Hepatocyte (in vitro differentiated cells): ENCODE data around the gene PRSS22. TPM values are rescaled to one million over a fixed set of nuclear protein-coding genes. Genes with fewer than 3 reads are reported as not detected.

Experiments
- DNase-seq: peaks from one replicate; pipeline ENCODE4 v3.0.0-alpha.2; 2016; ENCODE audit warnings: low spot score
- H2AFZ ChIP-seq: fragments of 200-600 bp; sonication (generic); 2 replicates; pipeline ENCODE4 v1.6.0; 2016; ENCODE audit warnings: antibody characterized with exemption, mild to moderate bottlenecking
- H3K27ac ChIP-seq: fragments of 200-600 bp; sonication (generic); 2 replicates; pipeline ENCODE4 v1.5.1; 2016; ENCODE audit warnings: mild to moderate bottlenecking
- H3K27me3 ChIP-seq: fragments of 200-600 bp; sonication (generic); 2 replicates; pipeline ENCODE4 v1.6.1; 2016
- H3K36me3 ChIP-seq: fragments of 200-600 bp; sonication (generic); replicated peaks from 2 replicates; pipeline ENCODE4 v1.5.1; 2016; ENCODE audit warnings: low read depth; ENCODE audit not compliant: insufficient read depth
- H3K4me1 ChIP-seq: fragments of 200-600 bp; sonication (generic); 2 replicates; pipeline ENCODE4 v1.5.1; 2016; ENCODE audit warnings: mild to moderate bottlenecking, moderate library complexity; ENCODE audit not compliant: insufficient read depth
- H3K4me2 ChIP-seq: fragments of 200-600 bp; sonication (generic); 2 replicates; pipeline ENCODE4 v1.6.0; 2016
- H3K4me3 ChIP-seq: fragments of 200-600 bp; sonication (generic); 2 replicates; pipeline ENCODE4 v1.5.1; 2016; ENCODE audit warnings: mild to moderate bottlenecking
- H3K79me2 ChIP-seq: fragments of 200-600 bp; sonication (generic); 2 replicates; pipeline ENCODE4 v1.6.0; 2017; ENCODE audit warnings: mild to moderate bottlenecking
- H3K9me2 ChIP-seq: fragments of 200-600 bp; sonication (generic); replicated peaks from 2 replicates; pipeline ENCODE4 v1.6.0; 2017; ENCODE audit warnings: mild to moderate bottlenecking; ENCODE audit not compliant: insufficient read depth
- H3K9me3 ChIP-seq: fragments of 200-600 bp; sonication (generic); 2 replicates; pipeline ENCODE4 v1.5.1; 2016; ENCODE audit warnings: low read depth, mild to moderate bottlenecking
- H4K20me1 ChIP-seq: fragments of 200-600 bp; sonication (generic); 2 replicates; pipeline ENCODE4 v1.6.0; 2016; ENCODE audit warnings: mild to moderate bottlenecking; ENCODE audit not compliant: insufficient read depth, poor library complexity, severe bottlenecking
- EZH2 ChIP-seq: fragments of 200-600 bp; sonication (generic); IDR thresholded peaks from 2 replicates; pipeline ENCODE4 v1.6.1; 2016; ENCODE audit warnings: antibody characterized with exemption, mild to moderate bottlenecking, borderline replicate concordance
- EZH2phosphoT487 ChIP-seq: fragments of 200-600 bp; sonication (generic); IDR thresholded peaks from one replicate; pipeline ENCODE4 v1.6.1; 2018; ENCODE audit warnings: antibody characterized with exemption, mild to moderate bottlenecking, low read depth, moderate library complexity; ENCODE audit not compliant: unreplicated experiment, severe bottlenecking
- WGBS: methylation state at CpG from one replicate; pipeline ENCODE4 v1.1.6; 2016; ENCODE audit warnings: low lambda C conversion rate; ENCODE audit errors: missing lambda C conversion rate; 5-methylcytosine and 5-hydroxymethylcytosine counted together
- polyA plus RNA-seq: library from polyadenylated mRNA; unstranded; fragments of >200 nt; fragmentation: Nextera tagmentation; extraction: Ambion mirVana; gene quantifications from 2 replicates; pipeline ENCODE4 v1.2.1, GENCODE V29; 2016
- total RNA-seq: library from RNA; depleted of rRNA; stranded (reverse); fragments of >200 nt; gene quantifications from 2 replicates; pipeline ENCODE4 v1.2.3, GENCODE V29; 2014
- TF ChIP-seq, protein P1 (sequence below): fragments of 200-600 bp; sonication (generic); IDR thresholded peaks from 2 replicates; pipeline ENCODE4 v1.5.1; 2016; ENCODE audit warnings: antibody characterized with exemption, mild to moderate bottlenecking; ENCODE audit not compliant: poor library complexity

The PRSS22 gene
- total and polyA plus RNA-seq, 2 experiments from 2014 or later, result 60.2 to 66.3 TPM

DNA sequence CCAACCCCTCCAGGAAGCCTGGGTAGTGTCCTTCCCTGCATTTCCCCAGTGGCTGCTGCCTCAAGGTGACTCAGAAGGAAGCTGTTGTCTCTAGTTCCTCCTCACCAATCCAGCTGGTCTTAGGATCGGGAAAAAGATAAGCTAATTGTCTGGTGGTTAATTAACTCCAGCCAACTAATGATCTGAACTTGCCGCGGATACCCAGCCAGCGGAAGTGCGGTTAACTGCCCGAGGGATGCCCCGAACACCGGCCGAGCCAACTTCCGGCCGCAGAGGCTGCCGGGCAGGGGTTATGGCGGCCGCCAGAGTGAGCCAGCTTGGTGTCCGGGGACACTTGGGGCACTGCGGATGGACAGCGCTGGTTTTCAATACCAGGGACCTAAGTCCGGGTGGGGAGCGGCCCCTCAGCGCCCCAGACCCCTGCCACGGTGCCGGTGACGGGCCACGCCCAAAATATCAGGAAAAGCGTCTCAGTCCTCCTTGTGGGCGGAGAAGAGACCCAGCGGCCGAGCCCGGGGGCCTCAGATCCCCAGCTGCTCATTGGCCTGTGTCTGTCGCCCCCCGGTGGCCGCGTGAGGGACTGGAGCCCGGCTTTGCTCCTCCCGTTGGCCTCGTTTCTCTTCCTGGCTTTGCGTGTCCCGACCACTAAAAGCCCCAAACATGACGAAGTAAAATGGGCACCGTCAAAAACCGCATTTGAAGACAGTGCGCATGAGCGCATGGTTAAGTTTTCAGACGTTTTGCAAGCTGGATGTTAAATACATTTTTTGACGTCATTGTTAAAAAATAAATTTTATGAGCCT is 10.2 kb upstream of the PRSS22 start:
- peak overlapping the region; percentile 73 for H3K4me2 ChIP-seq
- peak overlapping the region; percentile 82 for H2AFZ ChIP-seq
- H3K27ac ChIP-seq, result peak overlapping the region; percentile 93
- peaks cover 6% of the 10 kb centered on the region for H3K4me1 ChIP-seq
- TF ChIP-seq EZH2phosphoT487, result no peak
- TF ChIP-seq EZH2, result no peak
- TF ChIP-seq, protein P1, sequence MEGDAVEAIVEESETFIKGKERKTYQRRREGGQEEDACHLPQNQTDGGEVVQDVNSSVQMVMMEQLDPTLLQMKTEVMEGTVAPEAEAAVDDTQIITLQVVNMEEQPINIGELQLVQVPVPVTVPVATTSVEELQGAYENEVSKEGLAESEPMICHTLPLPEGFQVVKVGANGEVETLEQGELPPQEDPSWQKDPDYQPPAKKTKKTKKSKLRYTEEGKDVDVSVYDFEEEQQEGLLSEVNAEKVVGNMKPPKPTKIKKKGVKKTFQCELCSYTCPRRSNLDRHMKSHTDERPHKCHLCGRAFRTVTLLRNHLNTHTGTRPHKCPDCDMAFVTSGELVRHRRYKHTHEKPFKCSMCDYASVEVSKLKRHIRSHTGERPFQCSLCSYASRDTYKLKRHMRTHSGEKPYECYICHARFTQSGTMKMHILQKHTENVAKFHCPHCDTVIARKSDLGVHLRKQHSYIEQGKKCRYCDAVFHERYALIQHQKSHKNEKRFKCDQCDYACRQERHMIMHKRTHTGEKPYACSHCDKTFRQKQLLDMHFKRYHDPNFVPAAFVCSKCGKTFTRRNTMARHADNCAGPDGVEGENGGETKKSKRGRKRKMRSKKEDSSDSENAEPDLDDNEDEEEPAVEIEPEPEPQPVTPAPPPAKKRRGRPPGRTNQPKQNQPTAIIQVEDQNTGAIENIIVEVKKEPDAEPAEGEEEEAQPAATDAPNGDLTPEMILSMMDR, result peak; percentile 98
- peak; percentile 95 for DNase-seq
- H3K9me2 ChIP-seq, result no peaks in the 10 kb centered on the region
- no peaks in the 10 kb centered on the region for H3K79me2 ChIP-seq
- WGBS, result 2% methylated on average over 45 of the region's 45 CpGs
- no peaks in the 10 kb centered on the region for H4K20me1 ChIP-seq
- H3K36me3 ChIP-seq, result no peaks in the 10 kb centered on the region
- H3K27me3 ChIP-seq, result no peaks in the 10 kb centered on the region
- no peaks in the 10 kb centered on the region for H3K9me3 ChIP-seq
- peak overlapping the region; percentile 47 for H3K4me3 ChIP-seq

- H3K9me3 ChIP-seq, result no peaks in the 10 kb centered on the region
- DNase-seq, result no peak
- peak overlapping the region; percentile 93 for H3K27ac ChIP-seq
- no peaks in the 10 kb centered on the region for H3K27me3 ChIP-seq
- no peaks in the 10 kb centered on the region for H3K79me2 ChIP-seq
- peaks cover 6% of the 10 kb centered on the region for H3K4me1 ChIP-seq
- TF ChIP-seq, protein P1, result no peak
- TF ChIP-seq EZH2phosphoT487 (no peak), EZH2 (no peak)
- no peaks in the 10 kb centered on the region for H3K36me3 ChIP-seq
- H2AFZ ChIP-seq, result peak overlapping the region; percentile 82
- H4K20me1 ChIP-seq, result no peaks in the 10 kb centered on the region
- peak overlapping the region; percentile 73 for H3K4me2 ChIP-seq
- H3K4me3 ChIP-seq, result peak overlapping the region; percentile 47
- 72% methylated on average over 8 of the region's 8 CpGs for WGBS
- no peaks in the 10 kb centered on the region for H3K9me2 ChIP-seq
Observed at GRCh38 chr16:2867661-2867986, 9.7 kb upstream of the PRSS22 start.

GRCh38 chr16:2866431-2866830 is 8.5 kb upstream of the PRSS22 start:
- Histone ChIP-seq H3K27me3 (no peaks in the 10 kb centered on the region), H2AFZ (no peak overlapping the region), H3K4me2 (no peak overlapping the region), H4K20me1 (no peaks in the 10 kb centered on the region), H3K9me2 (no peaks in the 10 kb centered on the region), H3K79me2 (no peaks in the 10 kb centered on the region), H3K4me1 (peaks cover 6% of the 10 kb centered on the region), H3K36me3 (no peaks in the 10 kb centered on the region), H3K27ac (no peak overlapping the region), H3K4me3 (no peak overlapping the region), H3K9me3 (no peaks in the 10 kb centered on the region)
- DNase-seq, result no peak
- WGBS, result 88% methylated on average over 4 of the region's 4 CpGs
- TF ChIP-seq, protein P1, result no peak
- TF ChIP-seq EZH2 (no peak), EZH2phosphoT487 (no peak)
